Brain microvascular endothelial cell (primary cell): ENCODE data around the gene SIX3.

ENCODE experiments used
- DNase-seq: peaks from one replicate; pipeline ENCODE4 v3.0.0-alpha.2; 2020
- H3K27ac ChIP-seq: fragments of 250-450 bp; sonication (Bioruptor Pico); 2 replicates; pipeline ENCODE4 v1.5.1; 2020; ENCODE audit warnings: mild to moderate bottlenecking, moderate library complexity
- H3K27me3 ChIP-seq: fragments of 250-450 bp; sonication (Bioruptor Pico); replicated peaks from 2 replicates; pipeline ENCODE4 v1.5.1; 2020; ENCODE audit warnings: mild to moderate bottlenecking
- H3K36me3 ChIP-seq: fragments of 250-450 bp; sonication (Bioruptor Pico); replicated peaks from 2 replicates; pipeline ENCODE4 v1.5.1; 2020; ENCODE audit warnings: mild to moderate bottlenecking
- H3K4me3 ChIP-seq: 2 replicates; pipeline ENCODE4 v1.5.1; 2011; ENCODE audit warnings: low read depth, mild to moderate bottlenecking, control low read depth, low read length, moderate library complexity
- in situ Hi-C: cut with HindIII; loops from 2 replicates; pipeline ENCODE4 v1.10.0; 2017; ENCODE audit warnings: low sequenced_read_pairs, low pct_ligation_motif_present
- TF ChIP-seq, protein P1 (sequence below): IDR thresholded peaks from 2 replicates; pipeline ENCODE4 v1.5.1; 2011; ENCODE audit warnings: low read depth, mild to moderate bottlenecking, moderate library complexity, low read length, control low read depth, inconsistent platforms; ENCODE audit errors: missing control alignments

The SIX3 gene

DNA sequence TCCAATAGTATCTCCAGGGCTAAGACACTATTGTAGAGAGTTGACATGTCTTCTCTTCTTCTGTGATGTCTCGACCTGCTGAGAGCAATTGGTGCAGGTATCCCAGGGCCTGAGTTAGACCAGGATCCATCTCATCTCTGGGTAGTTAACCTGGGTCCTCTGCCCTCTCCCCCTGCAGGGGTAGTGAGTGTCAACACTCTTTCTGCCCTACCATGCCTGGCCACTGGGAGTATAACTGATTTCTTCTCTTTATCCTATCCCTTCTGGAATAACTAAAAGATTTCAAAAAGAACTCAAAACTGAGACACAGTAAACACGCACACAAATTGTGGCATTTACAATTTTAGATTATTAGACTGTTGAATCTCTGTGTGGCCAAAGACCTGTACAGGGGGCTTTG, 20.8 kb upstream of the SIX3 start:
- H3K36me3 ChIP-seq: no peaks in the 10 kb centered on the region
- no peak overlapping the region for H3K27ac ChIP-seq
- no peak for DNase-seq
- H3K27me3 ChIP-seq: peaks cover 30% of the 10 kb centered on the region
- in situ Hi-C loops: no loop called here
- no peak overlapping the region for H3K4me3 ChIP-seq
- TF ChIP-seq, protein P1, sequence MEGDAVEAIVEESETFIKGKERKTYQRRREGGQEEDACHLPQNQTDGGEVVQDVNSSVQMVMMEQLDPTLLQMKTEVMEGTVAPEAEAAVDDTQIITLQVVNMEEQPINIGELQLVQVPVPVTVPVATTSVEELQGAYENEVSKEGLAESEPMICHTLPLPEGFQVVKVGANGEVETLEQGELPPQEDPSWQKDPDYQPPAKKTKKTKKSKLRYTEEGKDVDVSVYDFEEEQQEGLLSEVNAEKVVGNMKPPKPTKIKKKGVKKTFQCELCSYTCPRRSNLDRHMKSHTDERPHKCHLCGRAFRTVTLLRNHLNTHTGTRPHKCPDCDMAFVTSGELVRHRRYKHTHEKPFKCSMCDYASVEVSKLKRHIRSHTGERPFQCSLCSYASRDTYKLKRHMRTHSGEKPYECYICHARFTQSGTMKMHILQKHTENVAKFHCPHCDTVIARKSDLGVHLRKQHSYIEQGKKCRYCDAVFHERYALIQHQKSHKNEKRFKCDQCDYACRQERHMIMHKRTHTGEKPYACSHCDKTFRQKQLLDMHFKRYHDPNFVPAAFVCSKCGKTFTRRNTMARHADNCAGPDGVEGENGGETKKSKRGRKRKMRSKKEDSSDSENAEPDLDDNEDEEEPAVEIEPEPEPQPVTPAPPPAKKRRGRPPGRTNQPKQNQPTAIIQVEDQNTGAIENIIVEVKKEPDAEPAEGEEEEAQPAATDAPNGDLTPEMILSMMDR: peak; percentile 11

DNA sequence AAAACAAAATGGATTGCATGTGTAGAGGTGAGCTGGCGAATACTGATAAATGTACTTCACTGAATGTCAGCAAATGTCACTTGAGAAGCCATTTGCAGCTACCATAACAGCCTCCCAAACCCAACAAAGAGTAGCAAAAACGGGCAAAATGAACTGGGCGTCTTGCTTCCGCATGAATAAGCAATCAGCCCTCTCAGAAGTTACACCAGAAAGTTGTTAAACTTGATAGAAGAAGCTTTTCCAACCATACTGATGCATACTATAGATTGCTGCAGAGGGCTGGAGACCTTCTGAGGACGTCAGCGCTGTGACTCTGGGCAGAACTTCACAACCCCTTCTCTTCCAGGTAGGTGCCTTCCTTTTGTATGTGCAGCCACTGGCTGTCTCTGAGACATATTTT, 18.7 kb upstream of the SIX3 start:
- in situ Hi-C loops: no loop called here
- H3K4me3 ChIP-seq: no peak overlapping the region
- no peaks in the 10 kb centered on the region for H3K36me3 ChIP-seq
- no peak for DNase-seq
- peaks cover 48% of the 10 kb centered on the region for H3K27me3 ChIP-seq
- H3K27ac ChIP-seq: no peak overlapping the region
- TF ChIP-seq, protein P1: no peak

DNA sequence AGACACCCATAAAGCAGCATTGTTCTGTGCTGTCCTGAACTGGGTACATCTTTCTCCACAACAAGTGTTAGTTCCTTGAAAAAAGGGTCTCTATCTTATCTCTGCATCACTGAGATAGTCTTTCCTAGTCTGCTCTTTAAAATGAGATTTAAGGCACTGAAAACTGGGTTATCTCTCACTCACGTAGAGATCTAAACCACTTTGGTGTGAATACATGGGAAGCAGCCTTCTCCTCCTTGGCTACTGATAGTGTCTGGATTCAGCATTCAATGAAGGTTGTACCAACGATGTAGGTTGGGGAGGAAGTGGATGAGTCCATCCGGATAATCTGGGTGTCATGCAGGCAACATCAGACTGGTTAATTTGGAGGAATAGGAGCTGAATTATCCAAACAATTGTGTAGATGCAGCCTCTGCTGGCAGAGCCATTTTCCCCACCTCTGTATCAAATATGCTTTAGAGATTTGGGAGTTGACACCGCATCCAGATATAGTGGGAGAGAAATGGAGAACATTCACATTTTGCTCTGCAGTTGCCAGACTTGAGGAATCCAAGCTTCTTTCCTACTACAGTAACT, 15.9 kb upstream of the SIX3 start:
- in situ Hi-C loops: no loop called here
- TF ChIP-seq, protein P1: no peak
- no peak for DNase-seq
- H3K27ac ChIP-seq: no peak overlapping the region
- no peaks in the 10 kb centered on the region for H3K36me3 ChIP-seq
- no peak overlapping the region for H3K4me3 ChIP-seq
- peaks cover 75% of the 10 kb centered on the region for H3K27me3 ChIP-seq

DNA sequence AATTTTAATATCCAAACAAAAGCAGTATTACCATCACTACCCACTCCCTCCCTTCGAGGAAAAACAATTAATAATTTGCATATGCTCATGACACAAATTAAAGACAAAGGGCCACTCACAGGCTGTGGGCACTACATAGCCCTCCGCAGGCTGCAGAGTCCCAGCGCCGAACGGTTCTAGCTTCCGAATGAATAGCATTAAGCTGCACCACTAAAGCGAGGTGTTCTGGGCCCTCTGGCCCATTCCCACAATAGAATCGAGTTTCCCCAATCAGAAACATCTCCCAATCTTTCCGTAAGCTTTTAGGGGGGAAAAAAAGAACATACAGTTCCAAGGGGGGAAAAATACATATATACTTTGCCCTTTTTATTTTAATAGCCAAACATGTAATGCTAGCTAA, 14.5 kb upstream of the SIX3 start:
- no peak for DNase-seq
- Histone ChIP-seq H3K27ac (no peak overlapping the region), H3K36me3 (no peaks in the 10 kb centered on the region), H3K27me3 (peaks cover 88% of the 10 kb centered on the region), H3K4me3 (no peak overlapping the region)
- TF ChIP-seq, protein P1: no peak
- in situ Hi-C loops: no loop called here

DNA sequence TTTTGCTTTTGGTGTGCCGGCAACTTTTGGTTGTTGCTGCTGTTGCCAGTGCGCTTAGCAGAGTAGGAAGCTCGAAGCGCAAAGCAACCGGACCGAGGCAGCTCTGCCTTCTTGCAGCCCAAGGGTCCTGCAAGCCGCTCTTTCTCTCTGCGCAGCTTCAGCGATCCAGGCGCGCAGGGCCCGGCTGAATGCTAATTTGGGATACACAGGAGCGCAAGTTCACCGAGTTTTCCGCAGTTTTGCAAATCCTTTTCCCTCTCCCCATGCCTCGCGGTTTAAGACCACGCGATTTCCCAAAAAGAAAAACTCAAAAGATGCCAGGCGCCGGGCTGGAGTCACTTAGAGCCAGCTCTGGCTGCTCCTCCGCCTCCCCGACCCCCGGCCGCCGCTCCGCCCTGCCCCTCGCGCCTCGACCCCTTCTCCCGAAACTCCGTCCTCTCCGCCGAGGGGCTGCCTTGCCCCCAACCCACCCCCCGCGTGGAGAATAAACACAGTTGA, 13.5 kb upstream of the SIX3 start:
- in situ Hi-C loops: no loop called here
- H3K36me3 ChIP-seq: no peaks in the 10 kb centered on the region
- peaks cover 93% of the 10 kb centered on the region for H3K27me3 ChIP-seq
- DNase-seq: no peak
- H3K4me3 ChIP-seq: no peak overlapping the region
- TF ChIP-seq, protein P1: no peak
- no peak overlapping the region for H3K27ac ChIP-seq
